Ishikawa (cell line): ENCODE data around the gene RAP2A.

Experiments
- CEBPB ChIP-seq: IDR thresholded peaks from 2 replicates; pipeline ENCODE4 v1.6.1; 2012
- EGR1 ChIP-seq: IDR thresholded peaks from 2 replicates; pipeline ENCODE4 v1.6.1; 2012
- EP300 ChIP-seq: IDR thresholded peaks from 2 replicates; pipeline ENCODE4 v1.6.1; 2012; ENCODE audit warnings: borderline replicate concordance
- FOXM1 ChIP-seq: IDR thresholded peaks from 2 replicates; pipeline ENCODE4 v1.6.1; 2012; ENCODE audit warnings: low read depth, borderline replicate concordance
- NFIC ChIP-seq: IDR thresholded peaks from 2 replicates; pipeline ENCODE4 v1.6.1; 2012
- RAD21 ChIP-seq: IDR thresholded peaks from 2 replicates; pipeline ENCODE4 v1.6.1; 2012; ENCODE audit warnings: low read depth
- TAF1 ChIP-seq: IDR thresholded peaks from 2 replicates; pipeline ENCODE4 v1.6.1; 2012; ENCODE audit warnings: low read depth, mild to moderate bottlenecking
- TCF12 ChIP-seq: IDR thresholded peaks from 2 replicates; pipeline ENCODE4 v1.6.1; 2012; ENCODE audit warnings: low read depth
- USF1 ChIP-seq: IDR thresholded peaks from 2 replicates; pipeline ENCODE4 v1.6.1; 2012
- TF ChIP-seq, protein P1 (sequence below): IDR thresholded peaks from 2 replicates; pipeline ENCODE4 v1.6.1; 2012

- TF ChIP-seq EP300 (no peak), RAD21 (no peak), TAF1 (no peak), NFIC (no peak), TCF12 (no peak), USF1 (no peak), FOXM1 (no peak), CEBPB (no peak), EGR1 (no peak)
- TF ChIP-seq, protein P1, sequence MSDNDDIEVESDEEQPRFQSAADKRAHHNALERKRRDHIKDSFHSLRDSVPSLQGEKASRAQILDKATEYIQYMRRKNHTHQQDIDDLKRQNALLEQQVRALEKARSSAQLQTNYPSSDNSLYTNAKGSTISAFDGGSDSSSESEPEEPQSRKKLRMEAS = no peak
Measured at GRCh38 chr13:97445522-97446187, 11.7 kb downstream of the RAP2A start.
